Panc1 (cell line): Measurements from ENCODE around the gene NOXO1.

Experiments
- POLR2AphosphoS5 ChIP-seq: IDR thresholded peaks from 2 replicates; pipeline ENCODE4 v1.6.1; 2012; ENCODE audit warnings: mild to moderate bottlenecking, low read depth, low read length, moderate library complexity
- TF ChIP-seq, protein P1 (sequence below): fragments of 450-650 bp; IDR thresholded peaks from 2 replicates; pipeline ENCODE4 v1.5.1; 2017; ENCODE audit warnings: mild to moderate bottlenecking

DNA sequence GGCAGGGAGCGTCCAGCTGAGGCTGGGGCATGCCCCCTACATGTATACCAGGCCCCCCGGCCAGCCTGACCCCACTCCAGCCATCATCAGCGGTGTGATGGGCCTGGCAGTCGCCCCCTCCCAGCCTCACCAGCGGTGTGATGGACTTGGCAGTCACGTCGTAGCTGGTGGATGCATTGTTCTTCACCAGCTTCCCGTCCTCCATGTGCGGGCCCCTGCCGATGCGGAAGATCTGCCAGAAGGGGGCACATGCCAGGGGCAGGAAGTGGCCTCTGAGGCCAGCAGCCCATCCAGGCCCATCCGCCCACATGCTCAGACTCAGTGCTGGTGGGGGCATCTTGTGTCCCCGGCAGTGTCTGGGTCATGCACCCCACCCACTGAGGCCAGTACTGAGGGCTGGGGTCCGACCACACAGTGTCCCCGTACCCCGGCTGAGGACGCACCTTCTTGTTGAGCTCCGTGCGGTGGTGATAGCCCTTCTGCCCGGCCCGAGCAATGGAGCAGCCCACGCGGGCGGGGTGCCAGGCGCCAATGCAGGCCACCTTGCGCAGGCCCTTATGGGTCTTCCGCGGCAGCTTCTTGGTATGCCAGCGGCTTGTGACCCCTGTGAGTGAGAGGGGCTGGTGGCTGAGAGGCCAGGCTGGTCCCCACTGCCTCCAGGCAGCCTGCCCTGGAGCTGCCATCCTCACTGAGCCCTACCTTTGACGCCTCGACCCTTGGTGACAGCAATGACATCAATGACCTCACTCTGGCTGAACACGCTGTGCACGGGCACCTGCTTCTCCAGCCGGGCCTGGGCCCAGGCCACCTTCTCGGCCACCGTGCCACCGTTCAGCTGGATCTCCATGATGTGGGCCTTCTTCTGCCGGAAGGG, 34.5 kb downstream of the NOXO1 start:
- TF ChIP-seq POLR2AphosphoS5: no peak
- TF ChIP-seq, protein P1, sequence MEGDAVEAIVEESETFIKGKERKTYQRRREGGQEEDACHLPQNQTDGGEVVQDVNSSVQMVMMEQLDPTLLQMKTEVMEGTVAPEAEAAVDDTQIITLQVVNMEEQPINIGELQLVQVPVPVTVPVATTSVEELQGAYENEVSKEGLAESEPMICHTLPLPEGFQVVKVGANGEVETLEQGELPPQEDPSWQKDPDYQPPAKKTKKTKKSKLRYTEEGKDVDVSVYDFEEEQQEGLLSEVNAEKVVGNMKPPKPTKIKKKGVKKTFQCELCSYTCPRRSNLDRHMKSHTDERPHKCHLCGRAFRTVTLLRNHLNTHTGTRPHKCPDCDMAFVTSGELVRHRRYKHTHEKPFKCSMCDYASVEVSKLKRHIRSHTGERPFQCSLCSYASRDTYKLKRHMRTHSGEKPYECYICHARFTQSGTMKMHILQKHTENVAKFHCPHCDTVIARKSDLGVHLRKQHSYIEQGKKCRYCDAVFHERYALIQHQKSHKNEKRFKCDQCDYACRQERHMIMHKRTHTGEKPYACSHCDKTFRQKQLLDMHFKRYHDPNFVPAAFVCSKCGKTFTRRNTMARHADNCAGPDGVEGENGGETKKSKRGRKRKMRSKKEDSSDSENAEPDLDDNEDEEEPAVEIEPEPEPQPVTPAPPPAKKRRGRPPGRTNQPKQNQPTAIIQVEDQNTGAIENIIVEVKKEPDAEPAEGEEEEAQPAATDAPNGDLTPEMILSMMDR: no peak
